ENCODE data around the gene FNDC1. TPM values are rescaled to one million over a fixed set of nuclear protein-coding genes. Genes with fewer than 3 reads are reported as not detected.

The FNDC1 gene
- polyA plus RNA-seq, 3 donors, result 6.4 to 11.0 (median 8.8) TPM

DNA sequence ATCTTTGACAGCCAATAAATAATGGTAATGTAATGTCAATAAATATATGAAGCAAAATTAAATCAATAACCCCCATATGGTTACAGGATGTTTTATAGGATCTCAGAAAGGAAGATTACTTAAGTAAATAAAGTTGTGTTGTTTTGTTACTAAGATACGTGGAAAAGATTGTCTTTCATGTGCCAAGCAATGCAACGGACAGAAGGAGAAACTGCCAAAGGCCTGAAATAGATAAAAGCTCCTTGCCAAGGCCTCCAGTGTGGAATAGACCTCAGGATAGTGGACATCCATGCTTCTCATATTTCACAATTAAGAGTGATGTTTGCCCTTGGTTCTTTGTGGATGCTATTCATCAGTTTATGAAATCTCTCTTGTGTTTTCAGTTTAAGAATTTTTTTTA is 16.4 kb upstream of the FNDC1 start:
- DNase-seq (ENCODE audit: extremely low read depth in 1 of 11, low read depth in 9 of 11, low spot score in 4 of 11), result no peak

DNA sequence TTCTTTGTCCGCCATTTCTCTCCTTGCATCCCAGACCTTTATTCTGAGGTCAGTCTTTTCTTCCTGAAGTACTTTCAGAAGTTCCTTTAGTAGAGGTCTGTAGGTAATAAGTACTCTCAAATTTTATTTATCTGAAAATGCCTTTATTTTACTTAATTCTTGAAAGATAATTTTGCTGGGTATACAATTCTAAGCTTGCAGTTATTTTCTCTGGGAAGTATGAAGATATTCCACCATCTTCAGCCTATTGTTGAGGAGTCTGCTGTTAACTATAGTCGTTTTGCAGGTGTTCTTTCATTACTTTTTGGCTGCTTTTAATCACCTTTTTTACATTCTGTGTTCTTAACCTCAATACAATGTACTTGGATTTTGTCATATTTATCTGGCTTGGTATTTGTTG is 13.5 kb upstream of the FNDC1 start:
- no peak for DNase-seq (ENCODE audit: extremely low read depth in 1 of 11, low read depth in 9 of 11, low spot score in 4 of 11)

DNA sequence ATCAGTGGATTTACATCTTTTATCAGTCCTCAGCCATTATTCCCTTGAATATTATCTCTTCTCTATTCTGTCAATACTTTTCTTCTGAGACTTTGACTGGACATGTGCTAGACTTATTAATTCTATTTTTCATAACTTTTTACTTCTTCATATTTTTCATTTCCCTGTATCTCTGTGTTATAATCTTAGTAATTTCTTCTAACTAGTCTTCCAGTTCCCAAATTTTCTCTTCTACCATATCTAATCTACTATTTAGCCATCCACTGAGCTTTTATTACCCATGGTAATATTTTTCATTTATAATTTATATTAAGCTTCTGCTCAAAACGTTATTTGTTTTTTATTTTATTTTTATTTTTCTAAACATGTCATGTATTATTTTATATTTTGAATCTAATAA is 13.1 kb upstream of the FNDC1 start:
- no peak for DNase-seq (ENCODE audit: extremely low read depth in 1 of 11, low read depth in 9 of 11, low spot score in 4 of 11)

DNA sequence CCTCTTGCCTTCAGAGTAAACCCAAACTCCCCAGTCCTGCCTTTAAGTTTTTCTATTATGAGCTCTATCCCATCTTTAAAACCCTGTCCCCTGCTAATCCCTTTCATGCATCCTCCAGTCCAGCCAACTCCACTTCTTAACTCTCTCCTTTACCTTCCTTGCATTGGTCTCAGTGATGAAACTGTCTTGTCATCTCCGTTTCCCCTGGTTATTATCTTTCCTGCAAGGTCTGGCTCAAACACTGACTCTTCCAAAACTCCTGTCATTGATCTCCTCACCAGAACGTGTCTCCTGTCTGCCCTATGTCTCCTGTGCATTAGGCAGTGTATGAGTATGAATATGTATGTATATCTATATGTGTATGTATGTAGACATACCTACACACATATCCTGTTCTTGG is 11.8 kb upstream of the FNDC1 start:
- no peak for DNase-seq (ENCODE audit: extremely low read depth in 1 of 11, low read depth in 9 of 11, low spot score in 4 of 11)

DNA sequence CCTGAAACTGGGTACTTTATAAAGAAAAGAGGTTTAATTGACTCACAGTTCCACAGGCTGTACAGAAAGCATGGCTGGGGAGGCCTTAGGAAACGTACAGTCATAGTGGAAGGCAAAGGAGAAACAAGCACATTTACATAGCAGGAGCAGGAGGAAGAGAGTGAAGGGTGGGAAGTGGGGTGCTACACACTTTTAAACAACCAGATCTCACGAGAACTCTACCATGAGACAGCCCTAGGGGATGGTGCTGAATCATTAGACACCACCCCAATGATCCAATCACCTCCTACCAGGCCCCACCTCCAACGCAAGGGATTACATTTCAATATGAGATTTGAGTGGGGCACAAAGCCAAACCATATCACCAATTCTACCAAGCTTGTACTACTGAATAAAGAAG is 7.4 kb upstream of the FNDC1 start:
- DNase-seq (ENCODE audit: extremely low read depth in 1 of 11, low read depth in 9 of 11, low spot score in 4 of 11), result no peak

DNA sequence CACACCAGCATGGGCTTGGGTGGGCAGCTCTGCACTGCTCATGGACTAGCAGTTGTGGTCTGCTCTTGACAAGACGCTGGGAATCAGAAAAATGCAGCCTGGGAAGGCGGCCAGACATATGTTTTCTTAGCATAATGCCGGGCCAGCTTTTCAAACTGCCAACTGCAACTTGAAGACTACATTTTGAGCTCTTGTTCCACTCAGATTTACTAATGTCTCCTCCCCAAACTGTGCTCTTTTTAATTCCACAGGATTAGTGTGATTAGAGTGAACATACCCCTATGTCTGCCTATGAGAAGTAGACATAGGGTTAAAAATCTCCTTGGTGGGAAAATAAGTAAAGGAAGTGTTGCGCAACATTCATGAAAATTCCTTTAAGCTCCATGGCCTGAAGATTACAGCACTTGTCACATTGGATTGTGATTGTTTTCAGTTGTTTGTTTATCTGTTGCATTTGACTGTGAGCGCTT is 5.3 kb upstream of the FNDC1 start:
- peak in 1 of 11 donors; percentile 32 for DNase-seq (ENCODE audit: extremely low read depth in 1 of 11, low read depth in 9 of 11, low spot score in 4 of 11)

DNA sequence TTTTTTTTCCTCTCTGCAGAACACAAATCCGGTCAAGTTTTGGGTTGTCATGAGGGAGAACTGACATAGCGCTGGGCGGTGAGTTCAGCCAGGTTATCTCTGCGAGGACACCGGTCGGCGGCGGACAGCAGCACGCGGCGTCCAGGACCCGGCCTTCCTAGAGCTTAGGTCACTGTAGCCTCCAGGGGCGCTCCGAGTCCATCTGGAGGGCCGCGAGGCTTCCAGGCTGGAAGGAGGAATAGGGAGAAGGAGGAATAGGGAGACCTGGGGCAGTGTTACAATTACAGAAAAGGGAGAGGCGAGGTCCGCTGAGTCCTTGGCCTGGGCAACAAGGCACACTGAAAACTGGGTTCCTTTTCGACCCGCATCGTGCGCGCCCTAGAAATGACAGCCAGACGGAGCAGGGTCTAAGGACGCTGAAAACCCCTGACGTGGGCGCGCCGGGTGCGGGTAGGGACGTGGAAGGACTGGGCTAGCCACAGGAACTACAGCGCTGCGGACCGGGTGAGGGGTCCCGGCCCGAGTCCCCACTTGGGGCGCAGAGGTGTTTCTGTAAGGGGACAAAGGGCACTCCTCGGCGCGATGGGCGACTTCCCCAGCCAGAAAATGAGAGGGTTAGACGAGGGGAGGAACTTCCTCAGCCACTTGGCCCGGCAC is 536 bp upstream of the FNDC1 start:
- DNase-seq (ENCODE audit: extremely low read depth in 1 of 11, low read depth in 9 of 11, low spot score in 4 of 11), result peak in 2 of 11 donors; percentile 52 to 55

DNA sequence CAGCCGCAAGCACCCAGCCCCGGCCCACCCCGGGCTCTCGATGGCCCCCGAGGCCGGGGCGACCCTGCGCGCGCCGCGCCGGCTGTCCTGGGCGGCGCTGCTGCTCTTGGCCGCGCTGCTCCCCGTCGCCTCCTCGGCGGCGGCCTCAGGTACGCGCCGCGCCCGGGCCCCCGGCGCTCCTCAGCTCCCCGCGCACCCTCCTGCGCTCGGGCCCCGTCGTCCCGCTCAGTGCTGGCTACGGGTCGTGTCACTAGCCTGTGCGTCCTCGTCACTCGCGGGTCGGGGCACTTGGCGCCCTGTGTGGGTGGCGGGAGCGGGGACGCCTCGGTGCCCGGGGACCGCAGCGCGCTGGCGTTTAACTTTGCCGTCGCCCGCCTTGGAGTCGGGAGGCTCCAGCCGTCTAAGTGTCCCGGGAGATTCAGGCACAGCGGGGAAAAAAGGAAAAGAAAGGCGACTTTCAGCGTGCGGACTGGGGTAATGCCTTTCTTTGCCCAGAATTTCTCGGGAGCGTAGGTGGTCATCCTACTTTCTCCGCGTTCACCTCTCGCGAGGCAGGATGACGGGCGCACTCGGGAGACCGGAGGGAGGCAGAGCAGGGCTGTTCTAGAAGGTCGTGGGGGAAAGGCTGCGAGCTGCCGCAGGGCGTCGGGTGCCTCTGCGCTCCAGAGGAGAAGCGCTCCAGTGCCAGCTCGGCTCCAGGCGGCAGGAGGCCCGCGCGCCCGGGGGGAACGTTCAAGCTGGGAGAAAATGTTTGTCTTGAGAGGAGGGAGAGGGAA is 545 bp downstream of the FNDC1 start:
- DNase-seq (ENCODE audit: extremely low read depth in 1 of 11, low read depth in 9 of 11, low spot score in 4 of 11), result peak in 2 of 11 donors; percentile 46 to 47

DNA sequence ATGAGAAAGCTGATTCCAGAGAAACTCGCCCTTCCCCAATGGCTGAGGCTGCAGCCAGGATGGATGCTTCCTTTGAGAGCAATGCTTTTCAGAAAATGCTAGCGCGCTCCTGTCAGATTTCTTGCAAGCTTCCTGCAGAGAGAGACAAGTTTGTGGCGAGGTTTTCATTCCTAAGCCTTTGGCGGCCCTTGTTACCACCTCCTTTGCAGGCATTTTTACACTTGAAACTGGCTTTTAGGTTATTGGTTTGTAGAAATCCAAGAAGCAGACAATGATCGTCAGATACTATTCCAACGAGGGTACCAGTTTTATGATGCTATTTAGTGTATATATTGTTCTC is 1.1 kb downstream of the FNDC1 start:
- no peak for DNase-seq (ENCODE audit: extremely low read depth in 1 of 11, low read depth in 9 of 11, low spot score in 4 of 11)

DNA sequence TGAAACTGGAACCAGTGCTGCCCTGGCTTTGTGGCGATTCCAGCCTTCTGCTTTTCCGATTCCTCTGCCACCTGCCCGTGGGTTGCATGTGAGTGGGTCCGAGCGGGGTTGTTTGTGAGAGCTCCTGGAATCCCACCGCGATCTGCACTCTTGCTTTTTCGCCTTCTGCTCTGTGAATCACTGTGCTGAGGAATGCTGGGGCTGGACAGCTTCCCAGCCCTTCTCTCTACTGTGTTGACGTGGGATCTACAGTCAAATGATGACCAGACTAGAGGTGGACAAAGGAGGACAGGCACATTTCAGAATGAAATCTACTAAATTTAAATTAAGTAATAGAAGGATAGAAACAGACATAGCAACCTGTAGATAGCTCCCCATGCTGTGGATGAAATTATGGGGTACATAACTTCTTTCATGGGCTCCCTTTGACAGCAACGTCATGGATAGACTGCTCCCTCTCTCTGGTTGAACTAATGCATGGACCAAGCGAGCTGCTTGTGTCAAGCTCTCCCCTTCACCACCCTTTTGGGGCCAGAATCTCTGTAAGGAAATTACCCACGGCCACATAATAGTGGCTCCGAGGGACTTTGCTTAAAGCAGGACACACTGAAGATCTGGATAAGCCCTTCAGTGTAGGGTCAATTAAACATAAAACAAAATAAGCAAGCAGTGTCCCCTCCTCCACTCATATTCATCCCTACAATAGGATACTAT is 2.0 kb downstream of the FNDC1 start:
- DNase-seq (ENCODE audit: extremely low read depth in 1 of 11, low read depth in 9 of 11, low spot score in 4 of 11), result no peak

DNA sequence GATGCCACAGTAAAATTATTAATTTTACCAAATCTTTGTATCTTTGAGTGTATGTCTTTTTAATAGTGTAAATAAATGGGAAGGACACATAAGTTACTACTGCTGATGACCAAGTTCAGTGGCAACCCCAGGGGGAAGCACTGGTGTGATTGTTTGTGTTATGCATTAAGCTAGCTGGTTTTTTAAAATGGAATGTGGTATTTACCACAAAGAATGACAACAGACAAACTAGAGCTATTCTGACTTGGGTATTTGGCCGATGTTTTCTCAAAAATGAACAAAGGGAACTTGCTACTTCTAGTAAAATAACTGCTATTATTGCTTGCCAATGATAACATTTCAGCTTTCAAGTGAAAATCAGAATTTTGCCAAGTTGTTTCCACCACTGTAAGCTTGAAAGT is 2.9 kb downstream of the FNDC1 start:
- DNase-seq (ENCODE audit: extremely low read depth in 1 of 11, low read depth in 9 of 11, low spot score in 4 of 11), result no peak

DNA sequence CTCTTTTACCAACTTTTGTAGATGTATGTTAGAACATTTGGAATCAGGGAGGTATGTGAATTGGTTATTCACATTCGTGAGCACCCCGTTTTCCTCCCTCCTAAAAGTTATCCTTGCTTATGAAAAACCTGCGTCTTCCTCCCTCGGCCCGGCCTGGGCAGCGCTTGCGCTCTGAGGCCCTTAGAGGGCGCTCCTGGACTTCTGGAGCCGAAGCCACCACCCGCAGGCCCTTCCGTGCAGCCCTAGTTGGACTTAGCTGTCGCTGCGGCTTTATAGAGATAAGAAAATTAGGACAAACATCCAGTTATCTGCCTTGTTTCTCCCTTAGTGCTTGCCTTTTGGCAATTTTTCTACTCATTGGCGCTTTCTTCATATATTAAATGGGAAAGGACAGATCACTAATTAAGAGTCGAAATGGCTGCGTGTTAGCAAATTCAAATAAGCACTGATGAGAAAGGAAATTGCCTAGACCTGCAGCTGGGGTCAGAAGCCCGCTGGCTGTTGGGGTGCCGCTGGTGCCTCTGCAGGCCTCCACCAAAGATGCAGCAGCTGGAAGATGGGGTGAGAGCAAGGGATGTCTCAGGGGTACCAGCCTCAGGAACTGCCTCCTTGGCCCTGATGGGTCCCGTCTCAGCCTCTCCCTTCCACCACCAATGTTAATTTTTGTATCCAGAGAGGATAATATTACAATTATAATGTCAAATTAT is 5.2 kb downstream of the FNDC1 start:
- DNase-seq (ENCODE audit: extremely low read depth in 1 of 11, low read depth in 9 of 11, low spot score in 4 of 11), result peak in 4 of 11 donors; percentile 55 to 69 (median 62)

DNA sequence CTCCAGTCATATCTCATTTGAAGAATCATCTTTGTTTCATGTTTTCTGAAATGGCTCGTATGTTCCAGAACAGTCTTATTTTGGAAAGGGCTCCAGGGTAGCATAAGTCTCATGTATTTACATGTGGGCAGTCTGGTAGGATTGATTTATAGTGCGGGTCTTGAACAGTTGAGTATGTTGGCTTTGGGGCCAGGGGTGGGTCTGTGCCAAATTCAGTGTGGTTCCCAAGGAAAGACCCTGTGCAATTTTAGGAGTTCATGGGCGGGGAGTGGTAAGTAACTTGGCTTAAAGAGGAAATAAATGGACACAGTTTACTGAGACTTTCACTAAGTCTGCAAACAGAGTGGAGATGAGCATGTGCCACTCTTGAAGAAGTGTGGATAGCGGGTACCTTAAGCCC is 7.7 kb downstream of the FNDC1 start:
- no peak for DNase-seq (ENCODE audit: extremely low read depth in 1 of 11, low read depth in 9 of 11, low spot score in 4 of 11)

DNA sequence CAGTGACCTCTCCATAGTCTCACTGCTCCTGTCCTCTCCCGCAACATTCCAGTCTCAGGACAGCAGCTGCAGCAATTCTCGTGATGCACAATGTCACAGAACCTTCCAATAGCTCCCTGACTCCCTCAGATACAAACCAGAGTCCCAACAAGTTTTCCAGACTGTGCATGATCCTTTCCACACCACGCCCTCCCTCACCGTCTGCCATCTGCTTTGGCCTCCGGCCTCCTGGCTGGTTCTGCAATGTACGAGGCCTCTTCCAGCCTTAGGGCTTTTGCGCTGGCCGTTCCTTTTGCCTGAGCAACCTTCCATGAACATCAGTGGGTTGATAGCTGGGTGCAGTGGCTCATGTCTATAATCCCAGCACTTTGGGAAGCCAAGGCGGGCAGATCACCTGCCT is 9.6 kb downstream of the FNDC1 start:
- no peak for DNase-seq (ENCODE audit: extremely low read depth in 1 of 11, low read depth in 9 of 11, low spot score in 4 of 11)

DNA sequence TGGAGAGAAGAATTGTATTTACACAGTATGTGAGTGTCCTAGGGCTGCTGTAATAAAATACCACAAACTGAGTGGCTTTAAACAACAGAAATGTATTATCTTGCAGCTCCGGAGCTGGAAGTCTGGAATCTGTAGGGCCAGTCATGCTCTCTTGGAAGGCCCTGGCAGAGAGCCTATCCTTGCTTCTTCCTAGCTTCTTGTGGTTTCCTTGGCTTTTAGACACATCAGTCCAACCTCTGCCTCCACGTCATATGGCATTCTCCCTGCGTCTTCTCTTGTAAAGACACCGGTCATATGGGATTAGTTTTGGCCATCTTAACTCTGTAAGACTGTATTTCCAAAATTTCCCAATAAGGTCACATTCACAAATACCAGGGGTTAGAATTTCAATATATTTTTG is 10.8 kb downstream of the FNDC1 start:
- DNase-seq (ENCODE audit: extremely low read depth in 1 of 11, low read depth in 9 of 11, low spot score in 4 of 11), result no peak

DNA sequence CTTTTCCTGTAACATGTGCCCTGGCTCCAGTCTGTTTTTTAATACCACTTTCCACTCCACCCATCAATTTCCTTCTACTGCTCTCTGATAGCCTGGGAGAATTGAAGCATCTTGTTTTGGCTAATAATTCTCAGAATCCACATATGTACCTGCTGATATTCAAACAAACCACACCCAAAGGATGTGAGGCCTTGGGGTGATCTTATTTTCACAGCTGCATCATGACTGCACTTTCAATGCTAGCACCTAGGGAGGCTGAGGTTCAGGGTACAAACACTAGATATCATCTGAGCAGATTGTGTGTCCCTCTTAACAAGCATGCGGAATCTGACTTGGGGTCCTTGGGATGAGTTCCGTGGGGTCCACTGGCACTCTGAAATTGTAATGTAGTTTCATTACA is 12.7 kb downstream of the FNDC1 start:
- no peak for DNase-seq (ENCODE audit: extremely low read depth in 1 of 11, low read depth in 9 of 11, low spot score in 4 of 11)

DNA sequence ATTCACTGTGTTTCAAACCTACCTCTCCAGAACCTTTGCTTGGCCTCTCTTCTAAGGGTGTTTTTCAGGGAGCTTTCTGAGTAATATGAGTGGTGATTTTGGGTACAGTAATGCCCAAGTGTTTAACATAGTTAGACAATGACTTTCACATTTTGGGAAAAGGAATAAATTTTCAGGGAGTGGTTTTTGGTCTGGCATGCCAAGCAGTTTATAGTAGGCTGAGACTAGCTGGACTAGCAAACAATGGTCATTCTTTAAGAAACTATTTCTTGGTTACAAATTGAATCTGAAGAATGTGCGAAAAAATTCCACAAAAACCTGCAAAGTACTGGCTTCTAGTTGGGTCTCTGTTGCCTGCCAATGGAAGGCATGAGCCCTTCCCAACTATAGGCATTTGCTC is 15.4 kb downstream of the FNDC1 start:
- DNase-seq (ENCODE audit: extremely low read depth in 1 of 11, low read depth in 9 of 11, low spot score in 4 of 11), result no peak

DNA sequence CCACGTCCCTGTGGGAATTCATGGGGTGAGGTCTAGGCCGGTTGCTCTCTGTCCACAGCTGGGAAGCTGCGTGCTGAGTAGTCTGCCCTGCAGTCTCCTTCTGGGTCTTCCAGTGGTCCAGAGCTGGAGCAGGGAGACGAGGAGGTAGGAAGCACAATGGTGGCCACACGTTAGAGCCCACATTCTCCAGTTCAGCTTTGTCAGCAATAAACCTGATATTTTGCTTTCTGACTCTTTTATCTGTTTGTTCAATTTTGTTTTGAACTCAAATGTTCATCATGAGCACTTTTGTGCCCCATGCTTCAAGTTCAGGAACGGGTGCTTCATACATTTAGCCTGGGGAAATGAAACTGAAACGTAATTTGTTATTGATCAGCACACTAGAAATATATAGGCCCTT is 21.3 kb downstream of the FNDC1 start:
- DNase-seq (ENCODE audit: extremely low read depth in 1 of 11, low read depth in 9 of 11, low spot score in 4 of 11), result no peak

DNA sequence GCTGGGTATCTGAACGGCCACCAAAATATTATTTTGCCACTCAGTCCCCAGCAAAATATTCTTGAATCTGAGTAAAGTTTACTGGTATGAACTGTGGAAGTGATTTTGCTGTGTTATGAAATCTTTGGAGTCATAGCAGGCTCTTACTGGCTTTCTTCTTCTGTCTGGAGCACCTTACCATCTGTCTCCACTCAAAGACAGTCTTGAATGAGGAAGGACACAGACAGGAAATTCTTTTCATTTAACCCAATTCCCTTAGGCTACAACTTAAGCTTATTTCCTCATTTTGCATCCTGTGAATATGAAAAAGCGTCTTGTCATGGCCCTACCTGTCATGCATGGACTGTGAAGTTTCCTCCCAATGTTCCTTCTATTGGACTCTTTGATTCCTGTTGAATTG is 24.7 kb downstream of the FNDC1 start:
- DNase-seq (ENCODE audit: extremely low read depth in 1 of 11, low read depth in 9 of 11, low spot score in 4 of 11), result no peak

DNA sequence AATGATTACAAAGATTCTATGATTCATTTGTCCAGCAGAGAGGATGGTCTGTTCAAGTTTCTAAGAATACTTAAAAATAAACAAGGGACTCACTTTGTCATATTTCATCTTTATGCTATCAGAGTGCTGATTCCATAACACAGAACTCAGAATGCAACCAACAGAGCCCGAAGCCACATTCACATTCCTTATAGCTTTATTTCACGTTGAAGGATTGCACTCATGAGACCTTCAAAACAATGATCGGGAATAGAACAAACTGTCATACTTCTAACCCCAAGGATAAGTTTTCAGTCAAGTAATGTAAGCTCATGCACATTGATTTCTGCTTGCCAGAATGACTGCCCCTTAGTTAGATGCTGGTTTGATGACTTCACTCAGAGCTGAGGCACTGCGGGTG is 25.2 kb downstream of the FNDC1 start:
- no peak for DNase-seq (ENCODE audit: extremely low read depth in 1 of 11, low read depth in 9 of 11, low spot score in 4 of 11)
